ENCODE data around the gene LSR. TPM values are rescaled to one million over a fixed set of nuclear protein-coding genes. Genes with fewer than 3 reads are reported as not detected.
"Not testable (repeated sequence)": the region's sequence is repeated elsewhere in the genome, so short reads cannot be mapped to it uniquely, and the experiment has no call there.

Gene LSR
- total RNA-seq, 2 experiments from 2014 or later = 8.2 to 11.2 TPM

DNA sequence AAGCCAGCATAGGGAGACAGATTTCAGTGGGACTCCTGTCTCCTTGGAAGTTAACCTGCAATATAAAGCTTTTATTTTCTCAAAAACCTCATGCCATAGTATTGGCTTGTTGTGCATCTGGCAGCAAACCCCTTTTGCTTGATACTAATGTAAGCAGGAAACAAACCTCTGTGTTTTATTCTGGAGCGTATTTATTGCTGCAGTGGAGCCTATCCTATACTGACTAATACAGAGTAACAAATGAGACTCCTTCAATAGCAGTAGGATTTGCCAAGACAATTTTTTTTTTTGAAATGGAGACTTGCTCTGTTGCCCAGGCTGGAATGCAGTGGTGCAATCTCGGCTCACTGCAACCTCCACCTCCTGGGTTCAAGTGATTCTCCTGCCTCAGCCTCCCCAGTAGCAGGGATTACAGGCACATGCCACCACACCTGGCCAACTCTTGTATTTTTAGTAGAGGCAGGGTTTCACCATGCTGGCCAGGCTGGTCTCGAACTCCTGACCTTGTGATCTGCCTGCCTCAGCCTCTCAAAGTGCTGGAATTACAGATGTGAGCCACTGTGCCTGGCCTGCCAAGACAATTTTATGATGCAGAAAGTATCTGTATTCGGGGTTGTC is 27.7 kb upstream of the LSR start:
- CTCF ChIA-PET; H3K36me3 Mint-ChIP-seq (ENCODE audit: low read depth); H3K27ac Mint-ChIP-seq; H3K9me3 Mint-ChIP-seq; intact Hi-C loops (cut with micrococcal nuclease); H3K4me3 Mint-ChIP-seq; H3K27me3 Mint-ChIP-seq (ENCODE audit: low read depth): not testable (repeated sequence)
- DNase-seq = peak; percentile 3
- peaks cover 33% of the 10 kb centered on the region for H3K4me1 Mint-ChIP-seq (ENCODE audit: low read depth)

DNA sequence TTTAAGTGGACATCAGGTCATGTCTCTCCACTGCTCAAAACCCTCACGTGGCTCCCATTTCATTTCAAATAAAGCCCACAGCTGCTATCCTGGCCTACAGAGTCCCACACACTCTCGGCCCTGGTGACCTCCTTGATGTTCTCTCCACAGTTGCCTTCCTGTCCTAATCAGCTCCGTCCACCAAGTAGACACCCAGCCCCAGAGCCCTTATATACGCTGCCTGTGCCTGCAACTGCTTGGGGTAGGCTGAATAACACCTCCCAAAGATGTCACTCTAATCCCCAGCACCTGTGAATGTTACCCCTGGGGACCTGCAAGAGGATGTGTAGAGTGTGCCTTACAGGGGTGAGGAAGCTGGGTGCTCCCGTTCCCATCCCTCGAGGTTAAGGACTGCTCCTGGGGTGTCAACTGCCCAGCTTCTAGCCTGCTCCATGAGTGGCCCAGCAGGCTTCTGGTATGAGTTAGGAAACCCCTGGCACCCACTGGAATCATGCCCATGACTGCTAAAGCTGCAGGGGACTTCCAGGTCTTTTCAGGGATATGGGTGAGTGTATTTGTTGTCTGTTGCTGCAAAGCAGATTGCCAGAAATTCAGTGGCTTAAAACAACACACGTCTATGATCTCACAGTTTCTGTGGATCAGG is 26.3 kb upstream of the LSR start:
- no peak overlapping the region for H3K4me3 Mint-ChIP-seq
- CTCF ChIA-PET = interaction anchor here (0.8 kb wide), 1 partner anchor 156 kb away, joined by 3 read pairs; no protein-coding TSS in a partner anchor
- no peaks in the 10 kb centered on the region for H3K27me3 Mint-ChIP-seq (ENCODE audit: low read depth)
- H3K27ac Mint-ChIP-seq = no peak overlapping the region
- peaks cover 29% of the 10 kb centered on the region for H3K4me1 Mint-ChIP-seq (ENCODE audit: low read depth)
- no peaks in the 10 kb centered on the region for H3K36me3 Mint-ChIP-seq (ENCODE audit: low read depth)
- intact Hi-C loops (cut with micrococcal nuclease) = no loop called here
- peaks cover 5% of the 10 kb centered on the region for H3K9me3 Mint-ChIP-seq
- DNase-seq = peak; percentile 3

DNA sequence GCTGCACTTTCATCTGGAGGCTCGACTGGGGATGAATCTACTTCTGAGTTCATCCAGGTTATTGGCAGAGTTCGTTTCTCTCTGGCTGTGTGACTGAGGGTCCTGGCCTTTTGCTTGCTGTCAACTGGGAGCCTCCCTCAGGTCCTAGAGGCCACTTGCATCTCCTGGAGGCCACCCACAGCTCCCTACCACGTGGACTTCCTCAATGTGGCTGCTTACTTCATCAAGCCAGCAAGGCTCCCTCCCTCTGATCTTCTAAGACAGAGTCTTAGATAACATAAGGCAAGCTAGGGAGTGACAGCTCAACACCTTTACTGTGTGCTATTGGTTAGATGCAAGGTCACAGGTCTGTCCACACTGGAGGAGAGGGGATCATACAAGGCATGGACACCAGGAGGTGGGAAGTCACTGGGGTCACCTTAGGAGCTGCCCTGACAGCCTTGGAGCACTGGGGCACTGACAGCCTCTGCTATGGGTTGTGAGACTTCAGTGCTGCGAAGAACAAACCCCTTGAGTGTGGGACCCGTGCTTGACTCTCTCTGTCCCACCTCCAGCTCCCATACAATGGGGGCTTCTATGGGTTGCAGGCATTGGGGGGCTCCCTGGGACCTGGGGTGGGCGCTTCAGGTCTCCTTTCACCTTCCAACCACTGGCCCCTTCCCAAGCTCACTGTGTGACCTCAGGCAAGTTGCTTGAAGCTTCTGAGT is 25.6 kb upstream of the LSR start:
- Mint-ChIP-seq H3K9me3 (peaks cover 5% of the 10 kb centered on the region), H3K27me3 (ENCODE audit: low read depth) (no peaks in the 10 kb centered on the region), H3K36me3 (ENCODE audit: low read depth) (no peaks in the 10 kb centered on the region), H3K4me3 (no peak overlapping the region), H3K4me1 (ENCODE audit: low read depth) (peaks cover 29% of the 10 kb centered on the region), H3K27ac (no peak overlapping the region)
- CTCF ChIA-PET = interaction anchor here (0.8 kb wide), 1 partner anchor 157 kb away, joined by 3 read pairs; no protein-coding TSS in a partner anchor
- intact Hi-C loops (cut with micrococcal nuclease) = no loop called here
- peak; percentile 3 for DNase-seq

DNA sequence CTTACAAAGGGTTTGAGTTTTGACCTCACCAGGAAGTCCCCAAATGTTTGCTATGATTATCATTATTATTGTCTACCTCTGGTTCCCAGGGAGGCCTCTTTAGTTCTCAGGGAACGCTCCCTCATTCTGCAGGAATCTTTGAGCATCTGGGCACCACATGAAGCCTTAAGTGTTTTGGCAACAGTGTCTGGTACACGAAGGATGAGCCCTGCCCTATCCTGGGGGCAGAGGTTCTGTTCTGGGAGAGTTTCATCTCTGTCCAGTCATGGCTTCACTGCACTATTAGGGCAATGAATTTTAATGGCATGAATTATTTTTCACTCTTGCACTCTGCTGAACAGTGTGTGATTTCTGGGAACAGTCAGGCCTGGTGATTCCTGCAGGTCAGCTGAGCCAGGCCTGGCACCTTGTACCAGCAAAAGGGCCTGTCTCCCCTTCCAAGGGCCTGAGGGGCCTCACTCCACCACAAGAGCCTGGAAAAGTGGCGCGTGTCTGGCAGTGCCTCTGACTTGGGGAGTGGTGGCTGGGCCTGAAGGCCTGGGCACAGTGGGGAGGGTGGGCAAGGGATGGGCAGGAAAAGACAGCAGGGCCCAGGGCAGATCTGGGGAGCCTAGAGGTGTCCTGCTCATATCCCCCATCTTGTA is 24.8 kb upstream of the LSR start:
- Mint-ChIP-seq H3K4me1 (ENCODE audit: low read depth) (peaks cover 29% of the 10 kb centered on the region), H3K4me3 (no peak overlapping the region), H3K27me3 (ENCODE audit: low read depth) (no peaks in the 10 kb centered on the region), H3K9me3 (peaks cover 4% of the 10 kb centered on the region), H3K27ac (no peak overlapping the region), H3K36me3 (ENCODE audit: low read depth) (no peaks in the 10 kb centered on the region)
- no peak for DNase-seq
- intact Hi-C loops (cut with micrococcal nuclease) = no loop called here
- CTCF ChIA-PET = interaction anchor here (1.1 kb wide), 1 partner anchor 13 kb away, joined by 3 read pairs; no protein-coding TSS in a partner anchor

DNA sequence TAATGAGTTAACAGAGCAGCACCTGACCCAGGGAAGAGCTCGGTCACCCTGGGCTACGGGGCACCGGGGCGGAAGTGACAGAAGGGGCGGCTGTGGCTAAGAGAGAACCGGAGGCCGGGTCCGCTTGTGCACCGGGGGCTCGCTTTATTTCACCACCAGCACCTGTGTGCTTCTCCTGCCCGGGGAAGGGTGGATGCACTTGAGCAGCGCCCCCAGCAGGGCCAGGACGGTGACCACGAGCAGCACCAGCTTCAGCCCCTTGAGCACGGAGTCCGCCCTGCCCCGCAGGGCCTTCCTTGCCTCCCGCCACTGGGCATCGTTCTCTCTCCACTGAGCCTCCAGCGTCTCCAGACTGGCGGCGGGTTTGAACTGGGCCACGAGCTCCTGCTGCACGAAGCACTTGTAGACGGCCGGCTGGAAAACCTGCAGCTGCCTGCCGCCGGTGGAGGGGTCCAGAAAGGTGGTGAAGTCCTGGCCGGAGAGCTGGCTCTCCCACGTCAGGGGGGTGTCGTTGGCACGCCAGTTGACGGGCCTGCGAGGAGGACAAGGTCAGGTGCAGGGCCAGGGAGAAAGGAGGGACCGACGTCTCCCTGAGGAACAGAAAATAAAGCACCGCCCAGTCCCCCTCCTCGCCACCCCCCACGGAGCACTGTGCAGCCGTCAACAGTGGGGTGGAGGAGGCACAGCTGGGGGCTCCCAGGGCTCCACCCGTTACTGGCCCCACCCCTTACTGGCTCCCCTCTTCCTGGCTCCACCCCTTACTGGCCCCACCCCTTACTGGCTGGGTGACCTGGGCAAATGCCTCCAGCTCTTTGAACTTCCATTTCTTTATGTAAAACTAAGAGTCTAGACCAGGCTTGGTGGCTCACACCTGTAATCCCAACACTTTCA is 23.9 kb upstream of the LSR start:
- peak; percentile 54 for DNase-seq
- CTCF ChIA-PET = interaction anchor here (0.6 to 1.1 kb wide), 2 partner anchors 12 to 238 kb away, joined by 3 read pairs; no protein-coding TSS in a partner anchor
- no peak overlapping the region for H3K27ac Mint-ChIP-seq
- H3K27me3 Mint-ChIP-seq (ENCODE audit: low read depth) = no peaks in the 10 kb centered on the region
- H3K36me3 Mint-ChIP-seq (ENCODE audit: low read depth) = no peaks in the 10 kb centered on the region
- H3K9me3 Mint-ChIP-seq = no peaks in the 10 kb centered on the region
- intact Hi-C loops (cut with micrococcal nuclease) = no loop called here
- H3K4me3 Mint-ChIP-seq = no peak overlapping the region
- H3K4me1 Mint-ChIP-seq (ENCODE audit: low read depth) = peaks cover 27% of the 10 kb centered on the region

DNA sequence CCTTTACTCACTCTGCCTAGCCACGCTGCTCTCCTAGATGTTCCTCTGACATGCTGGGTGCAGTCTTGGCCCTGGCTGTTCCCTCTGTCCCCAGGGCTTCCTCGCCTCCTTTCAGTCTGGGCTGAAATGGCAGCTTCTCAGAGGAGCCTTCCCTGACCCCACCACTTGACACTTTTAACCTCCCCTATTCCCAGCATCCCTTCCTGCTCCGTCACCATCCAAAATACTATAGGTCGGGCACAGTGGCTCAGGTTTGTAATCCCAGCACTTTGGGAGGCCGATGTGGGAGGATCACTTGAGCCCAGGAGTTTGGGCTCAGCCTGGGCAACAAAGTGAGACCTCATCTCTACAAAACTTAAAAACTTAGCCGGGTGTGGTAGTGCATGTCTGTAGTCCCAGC is 22.9 kb upstream of the LSR start:
- no peaks in the 10 kb centered on the region for H3K36me3 Mint-ChIP-seq (ENCODE audit: low read depth)
- CTCF ChIA-PET = no interaction called here
- no peak overlapping the region for H3K27ac Mint-ChIP-seq
- H3K4me3 Mint-ChIP-seq = no peak overlapping the region
- no peaks in the 10 kb centered on the region for H3K9me3 Mint-ChIP-seq
- no peaks in the 10 kb centered on the region for H3K27me3 Mint-ChIP-seq (ENCODE audit: low read depth)
- intact Hi-C loops (cut with micrococcal nuclease) = no loop called here
- H3K4me1 Mint-ChIP-seq (ENCODE audit: low read depth) = peaks cover 20% of the 10 kb centered on the region
- DNase-seq = peak; percentile 3

DNA sequence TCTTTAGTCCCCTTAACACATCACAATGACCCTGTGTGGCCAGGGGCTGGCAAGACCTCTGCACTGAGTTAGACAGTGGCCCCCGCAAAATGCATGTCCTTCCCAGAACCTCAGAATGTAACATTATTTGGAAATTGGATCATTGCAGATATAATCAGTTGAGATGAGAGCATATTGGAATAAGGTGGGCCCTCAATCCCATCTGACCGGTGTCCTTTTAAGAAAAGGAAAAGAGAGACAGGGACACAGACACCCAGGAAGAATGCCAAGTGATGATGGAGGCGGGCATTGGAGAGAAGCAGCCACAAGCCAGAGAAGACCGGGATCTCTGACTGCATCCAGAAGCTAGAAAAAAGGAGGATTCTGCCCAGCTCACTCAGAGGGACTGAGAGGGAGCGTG is 22.1 kb upstream of the LSR start:
- intact Hi-C loops (cut with micrococcal nuclease) = no loop called here
- Mint-ChIP-seq H3K27me3 (ENCODE audit: low read depth) (no peaks in the 10 kb centered on the region), H3K4me1 (ENCODE audit: low read depth) (peaks cover 17% of the 10 kb centered on the region), H3K27ac (no peak overlapping the region), H3K9me3 (no peaks in the 10 kb centered on the region), H3K4me3 (no peak overlapping the region), H3K36me3 (ENCODE audit: low read depth) (no peaks in the 10 kb centered on the region)
- CTCF ChIA-PET = no interaction called here
- DNase-seq = no peak

DNA sequence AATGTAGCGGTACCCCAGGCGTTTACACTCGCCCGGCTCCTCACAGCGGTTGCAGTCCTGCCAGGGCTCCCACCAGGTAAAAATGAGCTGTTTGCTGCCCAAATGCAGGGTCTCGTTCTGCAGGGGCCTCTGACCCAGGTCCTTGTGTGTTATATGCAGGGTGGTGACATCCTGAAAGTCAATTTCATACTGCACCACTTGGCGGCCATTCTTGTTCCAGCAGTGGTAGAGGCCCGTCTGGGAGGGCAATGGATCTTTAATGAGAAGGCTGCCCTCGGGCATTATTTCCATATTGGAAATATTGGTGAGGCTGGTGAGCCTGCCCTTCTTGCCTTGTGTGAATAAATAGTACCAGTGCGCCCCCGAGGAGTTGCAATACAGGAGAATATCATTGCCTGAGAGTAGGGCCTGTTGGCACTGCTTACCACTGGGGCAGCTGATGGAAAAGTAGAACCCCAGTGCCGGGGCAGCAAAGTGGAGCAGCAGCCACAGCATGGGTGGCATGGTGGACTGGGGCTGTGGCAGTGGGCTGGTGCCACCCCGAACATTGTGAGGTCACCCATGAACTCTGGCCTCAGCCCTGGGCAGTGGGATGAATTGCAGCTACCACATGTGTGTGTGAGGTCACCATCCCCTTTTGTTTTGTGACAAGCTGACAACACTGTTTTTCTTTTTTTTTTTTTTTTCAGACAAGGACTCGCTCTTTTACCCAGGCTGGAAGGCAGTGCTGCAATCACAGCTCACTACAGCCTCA is 20.4 kb upstream of the LSR start, which contains the start of gene FAM187B:
FAM187B (minus strand) TSS at position 563 of the 754 bp plus-strand sequence; CDS start at position 504, 59 bp downstream.
- Mint-ChIP-seq H3K4me1 (ENCODE audit: low read depth) (peaks cover 10% of the 10 kb centered on the region), H3K36me3 (ENCODE audit: low read depth) (no peaks in the 10 kb centered on the region), H3K9me3 (no peaks in the 10 kb centered on the region), H3K4me3 (no peak within 1 kb of the TSS), H3K27ac (no peak within 1 kb of the TSS), H3K27me3 (ENCODE audit: low read depth) (no peaks in the 10 kb centered on the region)
- intact Hi-C loops (cut with micrococcal nuclease) = no loop called here
- CTCF ChIA-PET = interaction anchor here (0.7 kb wide), 1 partner anchor 386 kb away, joined by 5 read pairs; no protein-coding TSS in a partner anchor
- peak; percentile 3 for DNase-seq

DNA sequence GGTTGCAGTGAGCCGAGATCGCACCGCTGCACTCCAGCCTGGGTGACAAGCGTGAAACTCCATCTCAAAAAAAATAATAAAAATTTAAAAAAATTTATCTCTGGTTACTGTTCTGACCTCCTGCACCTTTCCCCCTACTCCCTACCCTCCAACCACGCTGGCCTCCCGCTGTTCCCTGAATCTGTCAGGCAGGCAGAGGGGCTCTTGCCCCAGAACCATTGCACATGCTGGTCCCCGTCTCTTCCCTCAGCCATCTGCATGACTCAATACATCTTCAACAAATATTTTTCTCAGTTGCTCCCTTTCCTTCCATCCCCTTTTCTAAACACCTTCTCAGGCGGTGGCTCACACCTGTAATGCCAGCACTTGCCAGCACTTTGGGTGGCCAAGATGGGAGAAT is 19.2 kb upstream of the LSR start:
- H3K27ac Mint-ChIP-seq = no peak overlapping the region
- H3K27me3 Mint-ChIP-seq (ENCODE audit: low read depth) = no peaks in the 10 kb centered on the region
- peaks cover 7% of the 10 kb centered on the region for H3K4me1 Mint-ChIP-seq (ENCODE audit: low read depth)
- intact Hi-C loops (cut with micrococcal nuclease) = no loop called here
- no peaks in the 10 kb centered on the region for H3K9me3 Mint-ChIP-seq
- CTCF ChIA-PET = interaction anchor here (0.6 to 0.7 kb wide), 2 partner anchors 163 to 434 kb away, joined by 3 read pairs; no protein-coding TSS in a partner anchor
- H3K4me3 Mint-ChIP-seq = no peak overlapping the region
- H3K36me3 Mint-ChIP-seq (ENCODE audit: low read depth) = no peaks in the 10 kb centered on the region
- peak; percentile 1 for DNase-seq

DNA sequence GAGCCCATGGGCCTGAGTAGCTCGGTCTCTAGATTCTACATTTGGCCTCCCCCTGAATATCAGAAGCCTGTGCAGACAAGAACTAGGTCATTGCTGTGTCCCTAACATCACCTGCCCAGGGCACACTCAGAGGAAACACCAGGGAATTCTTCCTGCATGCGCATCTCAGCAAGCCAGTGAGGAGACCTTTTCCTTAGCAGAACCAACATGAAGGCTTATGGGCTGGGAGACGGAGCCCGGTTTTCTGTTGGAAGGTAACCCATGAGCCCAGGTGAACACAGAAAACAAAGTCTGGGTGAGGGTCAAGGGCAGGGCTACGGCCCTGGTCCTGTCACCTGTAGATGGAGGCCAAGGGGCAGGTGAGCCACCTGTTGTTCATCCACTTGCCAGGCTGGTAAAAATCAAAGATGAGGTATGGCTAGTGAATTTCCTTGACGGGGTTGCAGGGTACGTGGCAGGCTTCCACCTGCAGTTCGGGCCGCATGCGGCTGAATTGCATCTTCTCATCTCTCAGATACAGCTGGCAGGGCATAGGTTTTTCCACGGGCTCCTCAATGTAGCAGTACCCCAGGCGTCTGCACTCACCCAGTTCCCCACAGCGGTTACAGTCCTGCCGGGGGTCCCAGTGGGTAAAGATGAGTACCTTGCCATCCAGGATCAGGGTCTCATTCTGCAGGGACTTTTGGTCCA is 16.7 kb upstream of the LSR start:
- CTCF ChIA-PET = no interaction called here
- intact Hi-C loops (cut with micrococcal nuclease) = no loop called here
- no peak for DNase-seq
- no peaks in the 10 kb centered on the region for H3K27me3 Mint-ChIP-seq (ENCODE audit: low read depth)
- H3K4me1 Mint-ChIP-seq (ENCODE audit: low read depth) = peaks cover 10% of the 10 kb centered on the region
- no peaks in the 10 kb centered on the region for H3K36me3 Mint-ChIP-seq (ENCODE audit: low read depth)
- no peak overlapping the region for H3K4me3 Mint-ChIP-seq
- H3K9me3 Mint-ChIP-seq = no peaks in the 10 kb centered on the region
- no peak overlapping the region for H3K27ac Mint-ChIP-seq

DNA sequence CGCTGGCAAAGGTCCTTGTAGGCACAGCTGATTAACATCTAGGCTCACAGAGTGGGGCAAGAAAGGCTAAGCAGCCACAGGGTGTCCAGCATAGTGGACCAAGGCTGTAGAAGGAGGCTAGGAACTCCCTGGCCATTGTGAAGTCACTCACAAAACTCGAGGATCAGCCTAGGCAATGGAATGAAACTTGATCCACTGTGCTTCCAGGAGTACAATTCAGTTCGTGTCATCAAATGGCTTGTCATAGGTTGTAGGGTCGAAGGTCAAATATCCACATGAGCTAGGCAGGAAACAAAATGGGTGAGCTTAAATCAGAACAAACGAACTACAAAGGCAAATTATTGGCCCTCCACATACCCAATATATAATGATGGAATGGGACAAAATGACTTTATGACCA is 15.9 kb upstream of the LSR start:
- H3K27ac Mint-ChIP-seq = no peak overlapping the region
- intact Hi-C loops (cut with micrococcal nuclease) = no loop called here
- no peaks in the 10 kb centered on the region for H3K9me3 Mint-ChIP-seq
- CTCF ChIA-PET = no interaction called here
- DNase-seq = peak; percentile 2
- peaks cover 10% of the 10 kb centered on the region for H3K4me1 Mint-ChIP-seq (ENCODE audit: low read depth)
- no peaks in the 10 kb centered on the region for H3K27me3 Mint-ChIP-seq (ENCODE audit: low read depth)
- H3K36me3 Mint-ChIP-seq (ENCODE audit: low read depth) = no peaks in the 10 kb centered on the region
- H3K4me3 Mint-ChIP-seq = no peak overlapping the region
